Neuronal stem cell (in vitro differentiated cells): ENCODE results near the gene CAPN12.
"Not testable (repeated sequence)": the region's sequence is repeated elsewhere in the genome, so short reads cannot be mapped to it uniquely, and the experiment has no call there.

Experiments
- DNase-seq: peaks from one replicate; pipeline ENCODE4 v3.0.0-alpha.2; 2013; ENCODE audit warnings: low spot score
- H2AFZ ChIP-seq: one replicate; pipeline ENCODE4 v1.6.1; 2013; ENCODE audit warnings: mild to moderate bottlenecking, low read length, inconsistent platforms
- H2AK5ac ChIP-seq: 2 replicates; pipeline ENCODE4 v1.6.1; 2013; ENCODE audit warnings: low read depth, mild to moderate bottlenecking, inconsistent platforms, low read length, moderate library complexity, mixed read lengths
- H2BK120ac ChIP-seq: 2 replicates; pipeline ENCODE4 v1.6.1; 2013; ENCODE audit warnings: low read depth, mild to moderate bottlenecking, inconsistent platforms, low read length, moderate library complexity, mixed read lengths
- H2BK12ac ChIP-seq: one replicate; pipeline ENCODE4 v1.6.1; 2013; ENCODE audit warnings: low read length, inconsistent platforms
- H2BK15ac ChIP-seq: 2 replicates; pipeline ENCODE4 v1.6.1; 2013; ENCODE audit warnings: mild to moderate bottlenecking, low read length, inconsistent platforms, mixed read lengths
- H2BK5ac ChIP-seq: one replicate; pipeline ENCODE4 v1.6.1; 2013; ENCODE audit warnings: inconsistent platforms, mild to moderate bottlenecking, low read length, moderate library complexity
- H3K14ac ChIP-seq: one replicate; pipeline ENCODE4 v1.6.1; 2013; ENCODE audit warnings: low read length, inconsistent platforms
- H3K18ac ChIP-seq: 2 replicates; pipeline ENCODE4 v1.6.1; 2013; ENCODE audit warnings: low read length, inconsistent platforms
- H3K23ac ChIP-seq: 2 replicates; pipeline ENCODE4 v1.6.1; 2013; ENCODE audit warnings: low read depth, mild to moderate bottlenecking, mixed read lengths, low read length, inconsistent platforms; ENCODE audit not compliant: poor library complexity
- H3K27ac ChIP-seq: replicated peaks from 3 replicates; pipeline ENCODE4 v1.5.1; 2013; ENCODE audit warnings: low read length, inconsistent platforms
- H3K27me3 ChIP-seq, 3 experiments: 2 replicates each; pipeline ENCODE4 v1.6.1; 2013; ENCODE audit warnings: low read length in 3 of 3, mild to moderate bottlenecking in 2 of 3, inconsistent platforms in 1 of 3, low read depth in 1 of 3, mixed read lengths in 1 of 3, moderate library complexity in 1 of 3; ENCODE audit not compliant: control insufficient read depth in 3 of 3, insufficient read depth in 3 of 3
- H3K36me3 ChIP-seq, 2 donors: replicated peaks in 1 of 2; 2 replicates each; pipeline ENCODE4 v1.6.1; 2013; ENCODE audit warnings: low read length in 2 of 2; ENCODE audit not compliant: control insufficient read depth in 2 of 2, insufficient read depth in 2 of 2
- H3K4ac ChIP-seq: 2 replicates; pipeline ENCODE4 v1.6.1; 2013; ENCODE audit warnings: inconsistent platforms, mild to moderate bottlenecking, low read length, moderate library complexity
- H3K4me1 ChIP-seq, 2 donors: 1 replicate in 1 of 2; 2 replicates in 1 of 2; pipeline ENCODE4 v1.6.1; 2013; ENCODE audit warnings: low read length in 2 of 2, low read depth in 1 of 2; ENCODE audit not compliant: control insufficient read depth in 2 of 2, insufficient read depth in 1 of 2
- H3K4me2 ChIP-seq: one replicate; pipeline ENCODE4 v1.6.1; 2013; ENCODE audit warnings: mild to moderate bottlenecking, low read length, inconsistent platforms; ENCODE audit not compliant: insufficient read depth, poor library complexity, severe bottlenecking
- H3K4me3 ChIP-seq, 2 donors: 2 replicates each; pipeline ENCODE4 v1.5.1; 2013; ENCODE audit warnings: low read length in 2 of 2, mild to moderate bottlenecking in 2 of 2, inconsistent platforms in 1 of 2, moderate library complexity in 1 of 2
- H3K79me1 ChIP-seq: one replicate; pipeline ENCODE4 v1.6.1; 2013; ENCODE audit warnings: low read depth, mild to moderate bottlenecking, inconsistent platforms, low read length, moderate library complexity
- H3K9ac ChIP-seq: one replicate; pipeline ENCODE4 v1.6.1; 2013; ENCODE audit warnings: mild to moderate bottlenecking, low read depth, low read length, inconsistent platforms; ENCODE audit not compliant: poor library complexity
- H3K9me3 ChIP-seq, 2 donors: replicated peaks in 1 of 2; 2 replicates each; pipeline versions ENCODE3 to v1.6.1; 2013; ENCODE audit warnings: low read length in 2 of 2, mild to moderate bottlenecking in 2 of 2, inconsistent platforms in 1 of 2, low read depth in 1 of 2, mixed read lengths in 1 of 2, moderate library complexity in 1 of 2; ENCODE audit not compliant: control insufficient read depth in 2 of 2, insufficient read depth in 1 of 2
- H4K8ac ChIP-seq: one replicate; pipeline ENCODE4 v1.6.1; 2013; ENCODE audit warnings: low read depth, mild to moderate bottlenecking, inconsistent platforms, low read length, moderate library complexity
- H4K91ac ChIP-seq: one replicate; pipeline ENCODE4 v1.6.1; 2013; ENCODE audit warnings: low read length, low read depth, mild to moderate bottlenecking, inconsistent platforms; ENCODE audit not compliant: poor library complexity
- WGBS, 2 donors: extraction: QIAGEN DNeasy Blood & Tissue Kit; methylation state at CpG; one replicate each; pipeline ENCODE4 v1.1.7; 2013; ENCODE audit warnings: missing lambda C conversion rate in 2 of 2, mixed read lengths in 1 of 2; ENCODE audit not compliant: insufficient read length in 2 of 2, insufficient replicate concordance in 1 of 2; ENCODE audit errors: extremely low coverage in 2 of 2; 5-methylcytosine and 5-hydroxymethylcytosine counted together

Gene CAPN12

GRCh38 chr19:38782212-38782611, 37.9 kb upstream of the CAPN12 start:
- not testable (repeated sequence) for H3K9ac ChIP-seq, H4K8ac ChIP-seq, H2AK5ac ChIP-seq, H2BK5ac ChIP-seq, H3K4me2 ChIP-seq, H3K36me3 ChIP-seq, H3K4me3 ChIP-seq, H3K14ac ChIP-seq, H4K91ac ChIP-seq, H3K4ac ChIP-seq, H2BK12ac ChIP-seq, H3K27me3 ChIP-seq, H3K23ac ChIP-seq, H3K79me1 ChIP-seq, H3K27ac ChIP-seq, H2BK15ac ChIP-seq, H3K4me1 ChIP-seq, H2AFZ ChIP-seq, H3K18ac ChIP-seq, H2BK120ac ChIP-seq, H3K9me3 ChIP-seq, DNase-seq
- WGBS, 2 donors = no CpG with 5 or more reads among the region's 13 CpGs

- H2BK120ac ChIP-seq = no peak overlapping the region
- H3K27ac ChIP-seq = no peak overlapping the region
- no peak overlapping the region for H3K14ac ChIP-seq
- no peak overlapping the region for H4K8ac ChIP-seq
- no peaks in the 10 kb centered on the region for H3K79me1 ChIP-seq
- no CpG with 5 or more reads among the region's 7 CpGs for WGBS, 2 donors
- no peak overlapping the region for H2AFZ ChIP-seq
- H3K36me3 ChIP-seq = no peaks in the 10 kb centered on the region
- H3K23ac ChIP-seq = no peak overlapping the region
- no peak overlapping the region for H2BK12ac ChIP-seq
- H3K4me2 ChIP-seq = no peak overlapping the region
- H4K91ac ChIP-seq = no peak overlapping the region
- H3K4ac ChIP-seq = no peak overlapping the region
- no peak overlapping the region for H2AK5ac ChIP-seq
- H3K4me3 ChIP-seq = no peak overlapping the region
- H2BK15ac ChIP-seq = no peak overlapping the region
- no peaks in the 10 kb centered on the region for H3K9me3 ChIP-seq
- no peak overlapping the region for H3K9ac ChIP-seq
- H3K4me1 ChIP-seq = no peaks in the 10 kb centered on the region
- no peak overlapping the region for H2BK5ac ChIP-seq
- peaks cover 0 to 4% (median 0%) of the 10 kb centered on the region in 3 experiments for H3K27me3 ChIP-seq
- no peak overlapping the region for H3K18ac ChIP-seq
- no peak for DNase-seq
These were observed 36.8 kb upstream of the CAPN12 start for GRCh38 chr19:38781058-38781457.

GRCh38 chr19:38780443-38780842, 36.2 kb upstream of the CAPN12 start:
- no peak overlapping the region for H2BK15ac ChIP-seq
- H3K4me1 ChIP-seq = no peaks in the 10 kb centered on the region
- no peak overlapping the region for H2BK5ac ChIP-seq
- WGBS, 2 donors = no CpG with 5 or more reads among the region's 7 CpGs
- H2BK120ac ChIP-seq = no peak overlapping the region
- no peak overlapping the region for H3K27ac ChIP-seq
- H2AK5ac ChIP-seq = no peak overlapping the region
- no peak overlapping the region for H2AFZ ChIP-seq
- no peaks in the 10 kb centered on the region for H3K79me1 ChIP-seq
- H3K18ac ChIP-seq = no peak overlapping the region
- H3K27me3 ChIP-seq = peaks cover 0 to 4% (median 0%) of the 10 kb centered on the region in 3 experiments
- no peak overlapping the region for H2BK12ac ChIP-seq
- H3K4me3 ChIP-seq = no peak overlapping the region
- no peak overlapping the region for H3K4me2 ChIP-seq
- H3K36me3 ChIP-seq = no peaks in the 10 kb centered on the region
- H3K23ac ChIP-seq = no peak overlapping the region
- no peak overlapping the region for H4K91ac ChIP-seq
- H3K4ac ChIP-seq = no peak overlapping the region
- no peak overlapping the region for H3K9ac ChIP-seq
- no peak overlapping the region for H3K14ac ChIP-seq
- no peaks in the 10 kb centered on the region for H3K9me3 ChIP-seq
- DNase-seq = no peak
- H4K8ac ChIP-seq = no peak overlapping the region

- Histone ChIP-seq H2BK15ac (no peak overlapping the region), H3K4ac (no peak overlapping the region), H3K23ac (no peak overlapping the region), H4K8ac (no peak overlapping the region), H3K79me1 (no peaks in the 10 kb centered on the region), H2BK12ac (no peak overlapping the region), H3K27ac (no peak overlapping the region), H2AK5ac (no peak overlapping the region), H2BK5ac (no peak overlapping the region), H3K4me3 (no peak overlapping the region), H4K91ac (no peak overlapping the region), H3K4me2 (no peak overlapping the region), H3K4me1 (no peaks in the 10 kb centered on the region), H2AFZ (peak overlapping the region; percentile 45), H3K9ac (no peak overlapping the region), H3K14ac (no peak overlapping the region), H3K9me3 (no peaks in the 10 kb centered on the region), H2BK120ac (no peak overlapping the region), H3K27me3 (peaks cover 0 to 8% (median 2%) of the 10 kb centered on the region in 3 experiments), H3K18ac (peak overlapping the region; percentile 71), H3K36me3 (no peaks in the 10 kb centered on the region)
- DNase-seq = no peak
- no CpG with 5 or more reads among the region's 7 CpGs for whole genome bisulfite sequencing, 2 donors
These were observed 34.5 kb upstream of the CAPN12 start for GRCh38 chr19:38778733-38779132.
